Activated T-cell treated with anti-CD3 and anti-CD28 coated beads, Interleukin-2, amount 50 U/mL, for 24 hours (primary cell): ENCODE data around the gene CLEC4C.
"Not testable (repeated sequence)": the region's sequence is repeated elsewhere in the genome, so short reads cannot be mapped to it uniquely, and the experiment has no call there.

Experiments used
- DNase-seq: peaks from one replicate; pipeline ENCODE4 v3.0.0-alpha.2; 2020
- H3K27ac Mint-ChIP-seq: 2 replicates; pipeline ENCODE4 v1.8.0; 2020; ENCODE audit warnings: mild to moderate bottlenecking, mixed read lengths
- H3K27me3 Mint-ChIP-seq: 2 replicates; pipeline ENCODE4 v1.8.0; 2020; ENCODE audit warnings: mixed read lengths
- H3K36me3 Mint-ChIP-seq: 2 replicates; pipeline ENCODE4 v1.8.0; 2020; ENCODE audit warnings: low read depth, mixed read lengths
- H3K4me1 Mint-ChIP-seq: 2 replicates; pipeline ENCODE4 v1.8.0; 2020; ENCODE audit warnings: low read depth, mixed read lengths
- H3K4me3 Mint-ChIP-seq: 2 replicates; pipeline ENCODE4 v1.8.0; 2020; ENCODE audit warnings: mild to moderate bottlenecking, moderate library complexity, mixed read lengths
- H3K9me3 Mint-ChIP-seq: 2 replicates; pipeline ENCODE4 v1.8.0; 2020; ENCODE audit warnings: mixed read lengths

The CLEC4C gene

GRCh38 chr12:7747246-7747645 lies at the start of gene CLEC4C:
Gene CLEC4C, minus strand, starts transcription at chr12:7747375. Its CDS starts 27 bp downstream, at chr12:7747348.
- Mint-ChIP-seq H3K27me3 (no peaks in the 10 kb centered on the region), H3K4me1 (no peaks in the 10 kb centered on the region), H3K9me3 (no peaks in the 10 kb centered on the region), H3K36me3 (no peaks in the 10 kb centered on the region), H3K27ac (no peak within 1 kb of the TSS), H3K4me3 (no peak within 1 kb of the TSS)
- DNase-seq = no peak

GRCh38 chr12:7793211-7793610 lies 46.0 kb upstream of the CLEC4C start:
- DNase-seq = no peak
- H3K9me3 Mint-ChIP-seq = no peaks in the 10 kb centered on the region
- peaks cover 15% of the 10 kb centered on the region for H3K27me3 Mint-ChIP-seq
- H3K27ac Mint-ChIP-seq = no peak overlapping the region
- H3K36me3 Mint-ChIP-seq = no peaks in the 10 kb centered on the region
- H3K4me1 Mint-ChIP-seq = no peaks in the 10 kb centered on the region
- no peak overlapping the region for H3K4me3 Mint-ChIP-seq

GRCh38 chr12:7788884-7789528 lies 41.8 kb upstream of the CLEC4C start, which contains the start of gene NANOG:
Gene NANOG, plus strand, starts transcription at chr12:7789402. Its CDS starts 213 bp downstream, at chr12:7789615.
- peaks cover 21% of the 10 kb centered on the region for H3K27me3 Mint-ChIP-seq
- not testable (repeated sequence) for H3K36me3 Mint-ChIP-seq, H3K9me3 Mint-ChIP-seq, H3K4me1 Mint-ChIP-seq, DNase-seq, H3K27ac Mint-ChIP-seq, H3K4me3 Mint-ChIP-seq

- Mint-ChIP-seq H3K9me3 (no peaks in the 10 kb centered on the region), H3K4me1 (no peaks in the 10 kb centered on the region), H3K27me3 (peaks cover 21% of the 10 kb centered on the region), H3K36me3 (no peaks in the 10 kb centered on the region), H3K27ac (no peak overlapping the region), H3K4me3 (no peak overlapping the region)
- no peak for DNase-seq
These were observed 41.1 kb upstream of the CLEC4C start for GRCh38 chr12:7788294-7788660.

GRCh38 chr12:7787574-7788293 lies 40.6 kb upstream of the CLEC4C start:
- Mint-ChIP-seq H3K9me3 (no peaks in the 10 kb centered on the region), H3K4me1 (no peaks in the 10 kb centered on the region), H3K27me3 (peaks cover 21% of the 10 kb centered on the region), H3K4me3 (no peak overlapping the region), H3K36me3 (no peaks in the 10 kb centered on the region), H3K27ac (no peak overlapping the region)
- no peak for DNase-seq

GRCh38 chr12:7784701-7785100 lies 37.5 kb upstream of the CLEC4C start:
- DNase-seq = no peak
- H3K36me3 Mint-ChIP-seq = no peaks in the 10 kb centered on the region
- H3K27me3 Mint-ChIP-seq = peaks cover 12% of the 10 kb centered on the region
- H3K27ac Mint-ChIP-seq = no peak overlapping the region
- H3K4me1 Mint-ChIP-seq = no peaks in the 10 kb centered on the region
- no peaks in the 10 kb centered on the region for H3K9me3 Mint-ChIP-seq
- no peak overlapping the region for H3K4me3 Mint-ChIP-seq

GRCh38 chr12:7783433-7783832 lies 36.3 kb upstream of the CLEC4C start:
- H3K9me3 Mint-ChIP-seq, H3K27me3 Mint-ChIP-seq, H3K4me1 Mint-ChIP-seq, H3K36me3 Mint-ChIP-seq, H3K4me3 Mint-ChIP-seq, DNase-seq, H3K27ac Mint-ChIP-seq: not testable (repeated sequence)

GRCh38 chr12:7782055-7782454 lies 34.9 kb upstream of the CLEC4C start:
- Mint-ChIP-seq H3K27me3 (peaks cover 6% of the 10 kb centered on the region), H3K4me1 (no peaks in the 10 kb centered on the region), H3K27ac (no peak overlapping the region), H3K4me3 (no peak overlapping the region), H3K9me3 (no peaks in the 10 kb centered on the region), H3K36me3 (no peaks in the 10 kb centered on the region)
- DNase-seq = no peak

- Mint-ChIP-seq H3K4me1 (no peaks in the 10 kb centered on the region), H3K9me3 (no peaks in the 10 kb centered on the region), H3K27ac (no peak overlapping the region), H3K4me3 (no peak overlapping the region), H3K36me3 (no peaks in the 10 kb centered on the region), H3K27me3 (peaks cover 2% of the 10 kb centered on the region)
- no peak for DNase-seq
These were observed 34.1 kb upstream of the CLEC4C start for GRCh38 chr12:7781274-7781673.

GRCh38 chr12:7769999-7770398 lies 22.8 kb upstream of the CLEC4C start:
- Mint-ChIP-seq H3K36me3 (no peaks in the 10 kb centered on the region), H3K27me3 (no peaks in the 10 kb centered on the region), H3K9me3 (no peaks in the 10 kb centered on the region), H3K4me3 (no peak overlapping the region), H3K27ac (no peak overlapping the region), H3K4me1 (no peaks in the 10 kb centered on the region)
- no peak for DNase-seq

- no peak overlapping the region for H3K27ac Mint-ChIP-seq
- H3K4me1 Mint-ChIP-seq = peaks cover 3% of the 10 kb centered on the region
These were observed 11.6 kb upstream of the CLEC4C start for GRCh38 chr12:7758766-7759140.

GRCh38 chr12:7756993-7757392 lies 9.8 kb upstream of the CLEC4C start:
- Mint-ChIP-seq H3K36me3 (no peaks in the 10 kb centered on the region), H3K27me3 (no peaks in the 10 kb centered on the region), H3K9me3 (no peaks in the 10 kb centered on the region), H3K4me1 (peaks cover 5% of the 10 kb centered on the region), H3K4me3 (no peak overlapping the region), H3K27ac (no peak overlapping the region)
- DNase-seq = no peak

More at GRCh38 chr12:7758766-7759140, 11.6 kb upstream of the CLEC4C start:
- DNase-seq = no peak
- Mint-ChIP-seq H3K9me3 (no peaks in the 10 kb centered on the region), H3K4me3 (no peak overlapping the region), H3K36me3 (no peaks in the 10 kb centered on the region), H3K27me3 (peaks cover 2% of the 10 kb centered on the region)

GRCh38 chr12:7755668-7756067 lies 8.5 kb upstream of the CLEC4C start:
- H3K36me3 Mint-ChIP-seq, H3K27me3 Mint-ChIP-seq, H3K4me1 Mint-ChIP-seq, H3K27ac Mint-ChIP-seq, DNase-seq, H3K9me3 Mint-ChIP-seq, H3K4me3 Mint-ChIP-seq: not testable (repeated sequence)

GRCh38 chr12:7751941-7752922 lies 5.1 kb upstream of the CLEC4C start:
- not testable (repeated sequence) for H3K4me1 Mint-ChIP-seq, H3K27ac Mint-ChIP-seq, H3K4me3 Mint-ChIP-seq, H3K9me3 Mint-ChIP-seq, DNase-seq, H3K27me3 Mint-ChIP-seq, H3K36me3 Mint-ChIP-seq
